Gastroesophageal sphincter (tissue), 4 donors: ENCODE measurements around the gene RSPH9. TPM values are rescaled to one million over a fixed set of nuclear protein-coding genes. Genes with fewer than 3 reads are reported as not detected.

Source experiments
- ATAC-seq: fragments of 150-250 bp; one replicate; pipeline ENCODE4 v1.9.1; 2016; ENCODE audit warnings: mild to moderate bottlenecking, moderate library complexity
- H3K27ac ChIP-seq, 4 donors: fragments of 200-600 bp; sonication (generic) in 3 of 4; 1 replicate in 3 of 4; 2 replicates in 1 of 4; pipeline ENCODE4 v1.5.1; 2016 to 2019
- H3K27me3 ChIP-seq: fragments of 200-600 bp; sonication (generic); one replicate; pipeline ENCODE4 v1.5.1; 2019
- H3K36me3 ChIP-seq, 2 donors: fragments of 200-600 bp; sonication (generic); one replicate each; pipeline ENCODE4 v1.5.1; 2019; ENCODE audit warnings: control low read depth in 1 of 2
- H3K4me1 ChIP-seq, 3 donors: fragments of 200-600 bp; sonication (generic); 1 replicate in 2 of 3; 2 replicates in 1 of 3; pipeline ENCODE4 v1.5.1; 2016 to 2019; ENCODE audit warnings: control low read depth in 2 of 3
- H3K4me3 ChIP-seq, 2 donors: fragments of 200-600 bp; sonication (generic); one replicate each; pipeline ENCODE4 v1.5.1; 2019; ENCODE audit warnings: mild to moderate bottlenecking in 1 of 2, moderate library complexity in 1 of 2
- H3K9me3 ChIP-seq, 3 donors: fragments of 200-600 bp; sonication (generic); one replicate each; pipeline ENCODE4 v1.5.1; 2017 to 2019; ENCODE audit warnings: control low read depth in 2 of 3
- CTCF ChIP-seq, 4 experiments: fragments of 200-600 bp in 2 of 4; fragments of 450-650 bp in 2 of 4; sonication (generic) in 1 of 4; IDR thresholded peaks; one replicate each; pipeline ENCODE4 v1.5.1; 2017 to 2019; ENCODE audit warnings: antibody characterized with exemption in 4 of 4, mild to moderate bottlenecking in 2 of 4, moderate library complexity in 2 of 4
- EP300 ChIP-seq: sonication (generic); formaldehyde crosslinking; IDR thresholded peaks from one replicate; pipeline ENCODE4 v1.6.1; 2017; ENCODE audit warnings: antibody characterized with exemption, mild to moderate bottlenecking
- POLR2A ChIP-seq, 2 donors: fragments of 450-650 bp; IDR thresholded peaks; one replicate each; pipeline ENCODE4 v1.6.1; 2017; ENCODE audit warnings: antibody characterized with exemption in 2 of 2, mild to moderate bottlenecking in 2 of 2, moderate library complexity in 1 of 2
- POLR2AphosphoS5 ChIP-seq: sonication (generic); formaldehyde crosslinking; IDR thresholded peaks from one replicate; pipeline ENCODE4 v1.6.1; 2017; ENCODE audit warnings: antibody characterized with exemption
- WGBS, 2 donors: methylation state at CpG; one replicate each; pipeline ENCODE4 v1.1.5; 2018; ENCODE audit warnings: low coverage in 1 of 2; 5-methylcytosine and 5-hydroxymethylcytosine counted together
- total RNA-seq, 4 donors: library from RNA; depleted of rRNA; stranded (reverse); fragments of >200 nt; gene quantifications; one replicate each; pipeline ENCODE4 v1.1.0, GENCODE V29; 2016

Gene RSPH9
- total RNA-seq, 4 donors from 2014 or later, result 0.16 TPM; not detected in 3

GRCh38 chr6:43676962-43677606, 32.2 kb downstream of the RSPH9 start:
- Histone ChIP-seq H3K27me3 (no peaks in the 10 kb centered on the region), H3K4me3 (no peak overlapping the region), H3K4me1 (peaks cover 0 to 18% (median 0%) of the 10 kb centered on the region in 3 donors), H3K27ac (no peak overlapping the region), H3K36me3 (peaks cover 0 to 98% of the 10 kb centered on the region in 2 donors), H3K9me3 (no peaks in the 10 kb centered on the region)
- whole genome bisulfite sequencing, 2 donors, result 80 to 100% methylated on average over 1 to 2 of the region's 7 CpGs
- no peak for ATAC-seq
- TF ChIP-seq POLR2A (IDR thresholded peaks at IDR 0.05) (no peak), POLR2AphosphoS5 (no peak), EP300 (no peak), CTCF (IDR thresholded peaks at IDR 0.05) (no peak)

DNA sequence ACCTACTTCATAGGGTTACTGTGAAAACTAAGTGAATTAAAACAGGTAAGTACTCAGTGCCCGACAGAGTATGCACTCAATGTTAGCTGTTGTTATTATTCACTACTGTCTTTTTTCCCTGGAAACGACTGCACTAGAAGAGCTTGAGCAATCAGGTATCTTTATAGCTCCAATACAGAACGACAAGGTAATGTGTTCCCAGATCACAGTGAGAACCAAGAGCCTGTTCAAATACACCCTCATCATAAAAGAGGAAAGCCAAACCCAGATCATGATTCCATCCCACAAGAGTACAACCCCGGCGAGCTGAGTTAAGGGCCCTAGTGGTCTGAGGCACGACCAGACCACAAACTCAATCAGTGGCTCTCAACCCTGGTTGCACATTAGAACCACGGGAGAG, 32.9 kb downstream of the RSPH9 start:
- TF ChIP-seq EP300, result no peak
- TF ChIP-seq POLR2A (IDR thresholded peaks at IDR 0.05), result no peak
- no peak for TF ChIP-seq POLR2AphosphoS5
- no peak for TF ChIP-seq CTCF (IDR thresholded peaks at IDR 0.05)
- ATAC-seq, result no peak
- no peaks in the 10 kb centered on the region for H3K9me3 ChIP-seq
- H3K4me3 ChIP-seq, result no peak overlapping the region
- H3K27me3 ChIP-seq, result no peaks in the 10 kb centered on the region
- H3K27ac ChIP-seq, result no peak overlapping the region
- 76 to 77% methylated on average over 4 to 6 of the region's 7 CpGs for WGBS, 2 donors
- peaks cover 0 to 12% (median 0%) of the 10 kb centered on the region in 3 donors for H3K4me1 ChIP-seq
- H3K36me3 ChIP-seq, result peaks cover 0 to 96% of the 10 kb centered on the region in 2 donors

GRCh38 chr6:43678341-43678740, 33.5 kb downstream of the RSPH9 start:
- H3K4me1 ChIP-seq, result peaks cover 0 to 6% (median 4%) of the 10 kb centered on the region in 3 donors
- no peaks in the 10 kb centered on the region for H3K27me3 ChIP-seq
- TF ChIP-seq POLR2AphosphoS5 (no peak), CTCF (IDR thresholded peaks at IDR 0.05) (no peak), POLR2A (IDR thresholded peaks at IDR 0.05) (no peak), EP300 (no peak)
- ATAC-seq, result no peak
- H3K27ac ChIP-seq, result no peak overlapping the region
- H3K9me3 ChIP-seq, result no peaks in the 10 kb centered on the region
- 79 to 90% methylated on average over 3 to 5 of the region's 7 CpGs for WGBS, 2 donors
- H3K36me3 ChIP-seq, result peaks cover 0 to 92% of the 10 kb centered on the region in 2 donors
- no peak overlapping the region for H3K4me3 ChIP-seq

GRCh38 chr6:43679057-43679456, 34.2 kb downstream of the RSPH9 start:
- ATAC-seq, result no peak
- 84 to 93% methylated on average over 5 to 6 of the region's 6 CpGs for WGBS, 2 donors
- Histone ChIP-seq H3K27me3 (no peaks in the 10 kb centered on the region), H3K27ac (no peak overlapping the region), H3K4me3 (no peak overlapping the region), H3K36me3 (peaks cover 0 to 85% of the 10 kb centered on the region in 2 donors), H3K4me1 (peaks cover 0 to 9% (median 5%) of the 10 kb centered on the region in 3 donors), H3K9me3 (no peaks in the 10 kb centered on the region)
- TF ChIP-seq POLR2AphosphoS5 (no peak), POLR2A (IDR thresholded peaks at IDR 0.05) (no peak), CTCF (IDR thresholded peaks at IDR 0.05) (no peak), EP300 (no peak)
